HCT116 (cell line): ENCODE measurements around the gene MIPEP. TPM values are rescaled to one million over a fixed set of nuclear protein-coding genes. Genes with fewer than 3 reads are reported as not detected.

Source experiments
- ATAC-seq: fragments of 200-7000 bp; cut with Tn5 transposase; 2 replicates; pipeline ENCODE4 v1.9.1; 2020; ENCODE audit warnings: mild to moderate bottlenecking, moderate library complexity
- BruUV-seq: library from RNA; stranded (reverse); fragments of 400-500 nt; replicated peaks from 2 replicates; lab custom pipeline; 2021; lab: Mats Ljungman, UMichigan
- CTCF ChIA-PET: fragments of 300-600 bp; sonication (Branson Sonifier 250); formaldehyde crosslinking; loops from one replicate; lab custom pipeline; 2021; ENCODE audit warnings: antibody characterized with exemption; lab: Charles Lee
- POLR2A ChIA-PET: fragments of 300-600, 350-600 bp; sonication (Branson Sonifier 250); formaldehyde crosslinking; loops from one replicate; lab custom pipeline; 2021; ENCODE audit warnings: antibody characterized with exemption; lab: Charles Lee
- RAD21 ChIA-PET, 2 experiments: fragments of 300-600 bp; sonication (Branson Sonifier 250); formaldehyde crosslinking; loops; one replicate each; lab custom pipeline; 2023; ENCODE audit warnings: low total read pairs in 2 of 2; ENCODE audit not compliant: uncharacterized antibody in 2 of 2, unreplicated experiment in 2 of 2, low non-redundant PET in 1 of 2; lab: Charles Lee
- DNase-seq: peaks from one replicate; pipeline ENCODE4 v3.0.0-alpha.2; 2010; ENCODE audit warnings: low read depth, low spot score
- H2AFZ ChIP-seq: fragments of 200-600 bp; shearing (Covaris generic), sonication (generic); 2 replicates; pipeline ENCODE4 v1.6.1; 2017; ENCODE audit warnings: low read depth, mixed run types, mixed read lengths, antibody characterized with exemption, low read length; ENCODE audit not compliant: poor library complexity, severe bottlenecking
- H3K27ac ChIP-seq: 2 replicates; pipeline ENCODE4 v1.5.1; 2012; ENCODE audit warnings: low read depth, low read length
- H3K27me3 ChIP-seq: fragments of 200-600 bp; sonication (generic); 2 replicates; pipeline ENCODE4 v1.6.1; 2016; ENCODE audit warnings: mixed run types, low read length, mixed read lengths; ENCODE audit not compliant: insufficient read depth
- H3K36me3 ChIP-seq, 2 experiments: fragments of 200-500 bp in 1 of 2; fragments of 200-600 bp in 1 of 2; sonication (Bioruptor generic) in 1 of 2; sonication (generic) in 1 of 2; 2 replicates each; pipeline versions ENCODE4 v1.5.1 to v1.6.1; 2014 to 2016; ENCODE audit warnings: low read length in 2 of 2, inconsistent platforms in 1 of 2, mixed read lengths in 1 of 2, mixed run types in 1 of 2; ENCODE audit not compliant: insufficient read depth in 2 of 2, control insufficient read depth in 1 of 2
- H3K4me1 ChIP-seq, 2 experiments: fragments of 200-600 bp in 1 of 2; sonication (generic) in 1 of 2; 2 replicates each; pipeline versions ENCODE4 v1.5.1 to v1.6.1; 2012 to 2017; ENCODE audit warnings: low read length in 2 of 2, inconsistent platforms in 1 of 2, mild to moderate bottlenecking in 1 of 2, mixed read lengths in 1 of 2, mixed run types in 1 of 2, moderate library complexity in 1 of 2; ENCODE audit not compliant: insufficient read depth in 2 of 2, control insufficient read depth in 1 of 2
- H3K4me2 ChIP-seq: fragments of 200-600 bp; sonication (generic); 2 replicates; pipeline ENCODE4 v1.6.1; 2017; ENCODE audit warnings: mixed run types, low read length, mixed read lengths
- H3K4me3 ChIP-seq, 2 experiments: fragments of 200-600 bp in 1 of 2; sonication (generic) in 1 of 2; replicated peaks in 1 of 2; 2 replicates each; pipeline ENCODE4 v1.5.1; 2011 to 2016; ENCODE audit warnings: low read length in 2 of 2, control low read depth in 1 of 2, low read depth in 1 of 2, mild to moderate bottlenecking in 1 of 2, mixed read lengths in 1 of 2, mixed run types in 1 of 2
- H3K79me2 ChIP-seq: fragments of 200-600 bp; sonication (generic); 2 replicates; pipeline ENCODE4 v1.6.1; 2017; ENCODE audit warnings: mild to moderate bottlenecking, mixed run types, low read length, moderate library complexity, mixed read lengths; ENCODE audit not compliant: insufficient read depth
- H3K9ac ChIP-seq: fragments of 200-600 bp; sonication (generic); 2 replicates; pipeline ENCODE4 v1.6.1; 2016; ENCODE audit warnings: low read length, mixed read lengths
- H3K9me2 ChIP-seq: fragments of 200-600 bp; sonication (generic), shearing (Covaris generic); 2 replicates; pipeline ENCODE4 v1.6.1; 2017; ENCODE audit warnings: mixed run types, mild to moderate bottlenecking, moderate library complexity; ENCODE audit not compliant: insufficient read depth
- H3K9me3 ChIP-seq, 2 experiments: fragments of 200-500 bp in 1 of 2; fragments of 200-600 bp in 1 of 2; sonication (Bioruptor generic) in 1 of 2; sonication (generic) in 1 of 2; 2 replicates each; pipeline ENCODE4 v1.6.1; 2014 to 2017; ENCODE audit warnings: low read length in 2 of 2, mixed read lengths in 2 of 2, inconsistent platforms in 1 of 2, low read depth in 1 of 2, mild to moderate bottlenecking in 1 of 2, mixed run types in 1 of 2, moderate library complexity in 1 of 2; ENCODE audit not compliant: control insufficient read depth in 1 of 2, insufficient read depth in 1 of 2
- H4K20me1 ChIP-seq: fragments of 200-600 bp; sonication (generic), shearing (Covaris generic); 2 replicates; pipeline ENCODE4 v1.6.1; 2017; ENCODE audit warnings: mixed run types, mild to moderate bottlenecking, moderate library complexity; ENCODE audit not compliant: insufficient read depth
- CBX3 ChIP-seq: IDR thresholded peaks from 2 replicates; pipeline ENCODE4 v1.6.1; 2012; ENCODE audit warnings: low read depth
- CEBPB ChIP-seq: IDR thresholded peaks from 2 replicates; pipeline ENCODE4 v1.6.1; 2012; ENCODE audit warnings: low read depth
- POLR2A ChIP-seq: IDR thresholded peaks from 2 replicates; pipeline ENCODE4 v1.7.0; 2011; ENCODE audit warnings: borderline replicate concordance; ENCODE audit not compliant: insufficient read depth, insufficient read length; ENCODE audit errors: extremely low read depth
- SIN3A ChIP-seq: IDR thresholded peaks from 2 replicates; pipeline ENCODE4 v1.6.1; 2012; ENCODE audit warnings: low read depth
- SRF ChIP-seq: IDR thresholded peaks from 2 replicates; pipeline ENCODE4 v1.6.1; 2012; ENCODE audit warnings: low read depth
- ZFX ChIP-seq: fragments of 450-650 bp; IDR thresholded peaks from 2 replicates; pipeline ENCODE4 v1.6.1; 2017
- ZNF274 ChIP-seq: fragments of 200-500 bp; sonication (Bioruptor generic); IDR thresholded peaks from 2 replicates; pipeline ENCODE4 v1.6.1; 2014; ENCODE audit warnings: mild to moderate bottlenecking, low read depth, low read length, inconsistent platforms
- intact Hi-C: fragments of 100-400 bp; cut with micrococcal nuclease; formaldehyde crosslinking; loops from 2 replicates; pipeline ENCODE4 v1.10.0; 2022
- total RNA-seq: library from RNA; stranded (reverse); gene quantifications from one replicate; pipeline ENCODE4 v1.2.1, GENCODE V29; 2021; ENCODE audit not compliant: unreplicated experiment
- TF ChIP-seq, protein P1 (sequence below), 3 experiments: fragments of 200-600 bp in 1 of 3; sonication (generic) in 1 of 3; IDR thresholded peaks in 2 of 3; conservative IDR thresholded peaks in 1 of 3; 2 replicates each; pipeline ENCODE4 v1.5.1; 2012 to 2017; ENCODE audit warnings: low read depth in 2 of 3, low read length in 2 of 3, antibody characterized with exemption in 1 of 3, borderline replicate concordance in 1 of 3, control low read depth in 1 of 3, mild to moderate bottlenecking in 1 of 3, mixed read lengths in 1 of 3, mixed run types in 1 of 3, moderate library complexity in 1 of 3; ENCODE audit not compliant: insufficient read depth in 1 of 3

Gene MIPEP
- total RNA-seq, 1 experiment from 2014 or later: 33.3 TPM

DNA sequence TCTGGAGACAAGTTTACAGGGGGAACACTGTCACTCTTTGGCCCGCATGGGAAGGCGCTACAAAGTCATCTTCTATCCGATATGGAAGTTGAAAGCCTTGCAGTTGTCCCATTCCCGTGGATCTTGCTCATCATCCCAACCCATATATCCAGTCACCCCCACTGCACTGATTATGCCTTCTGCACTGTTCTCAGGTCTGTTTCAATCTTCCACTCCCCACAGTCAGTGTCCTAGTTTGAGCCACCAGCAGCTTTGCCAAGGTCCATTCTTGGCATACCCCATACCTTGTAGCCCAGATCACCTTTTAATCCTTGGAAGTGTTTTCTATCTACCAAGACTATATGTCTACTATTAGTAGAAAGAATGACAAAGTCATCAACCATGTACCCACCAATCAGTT lies 88.1 kb downstream of the MIPEP start:
- CTCF ChIA-PET: no interaction called here

DNA sequence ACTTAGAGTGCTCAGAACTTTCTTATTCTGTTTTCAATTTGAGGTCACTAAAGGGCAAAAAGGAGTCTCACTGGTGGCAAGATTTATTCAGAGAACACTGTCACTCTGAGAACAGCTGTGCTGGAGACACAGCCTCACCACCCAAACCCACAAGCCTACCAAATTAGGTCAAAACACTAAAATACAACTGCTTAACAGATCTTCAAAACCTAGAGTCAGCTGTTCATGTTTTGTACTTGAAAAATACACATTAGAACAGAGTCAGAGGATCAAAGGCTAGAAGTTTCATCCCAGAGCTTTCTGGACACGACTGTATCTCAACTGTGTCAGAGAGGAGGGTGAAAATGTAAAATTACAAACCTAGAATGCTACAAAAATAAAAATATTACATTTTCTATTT lies 89.3 kb downstream of the MIPEP start:
- Histone ChIP-seq H3K79me2 (no peaks in the 10 kb centered on the region), H3K4me3 (no peak overlapping the region), H4K20me1 (no peaks in the 10 kb centered on the region), H3K27me3 (no peaks in the 10 kb centered on the region), H3K36me3 (no peaks in the 10 kb centered on the region; a peak in 2 of 4 replicates), H2AFZ (no peak overlapping the region), H3K4me2 (no peak overlapping the region), H3K9me2 (no peaks in the 10 kb centered on the region), H3K9ac (no peak overlapping the region), H3K27ac (no peak overlapping the region), H3K9me3 (no peaks in the 10 kb centered on the region), H3K4me1 (peaks cover 1 to 10% of the 10 kb centered on the region in 2 experiments; a peak in 1 of 4 replicates)
- no peak for DNase-seq
- intact Hi-C loops: no loop called here
- RAD21 ChIA-PET: no interaction called here
- POLR2A ChIA-PET: no interaction called here
- no peak for TF ChIP-seq CEBPB
- no peak for TF ChIP-seq SRF
- TF ChIP-seq SIN3A: no peak
- TF ChIP-seq POLR2A: no peak
- TF ChIP-seq, protein P1, sequence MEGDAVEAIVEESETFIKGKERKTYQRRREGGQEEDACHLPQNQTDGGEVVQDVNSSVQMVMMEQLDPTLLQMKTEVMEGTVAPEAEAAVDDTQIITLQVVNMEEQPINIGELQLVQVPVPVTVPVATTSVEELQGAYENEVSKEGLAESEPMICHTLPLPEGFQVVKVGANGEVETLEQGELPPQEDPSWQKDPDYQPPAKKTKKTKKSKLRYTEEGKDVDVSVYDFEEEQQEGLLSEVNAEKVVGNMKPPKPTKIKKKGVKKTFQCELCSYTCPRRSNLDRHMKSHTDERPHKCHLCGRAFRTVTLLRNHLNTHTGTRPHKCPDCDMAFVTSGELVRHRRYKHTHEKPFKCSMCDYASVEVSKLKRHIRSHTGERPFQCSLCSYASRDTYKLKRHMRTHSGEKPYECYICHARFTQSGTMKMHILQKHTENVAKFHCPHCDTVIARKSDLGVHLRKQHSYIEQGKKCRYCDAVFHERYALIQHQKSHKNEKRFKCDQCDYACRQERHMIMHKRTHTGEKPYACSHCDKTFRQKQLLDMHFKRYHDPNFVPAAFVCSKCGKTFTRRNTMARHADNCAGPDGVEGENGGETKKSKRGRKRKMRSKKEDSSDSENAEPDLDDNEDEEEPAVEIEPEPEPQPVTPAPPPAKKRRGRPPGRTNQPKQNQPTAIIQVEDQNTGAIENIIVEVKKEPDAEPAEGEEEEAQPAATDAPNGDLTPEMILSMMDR (IDR thresholded peaks at IDR 0.05 in 2 of 3, conservative IDR thresholded peaks at IDR 0.05 in 1 of 3; ENCODE audit: borderline replicate concordance in 1 of 3, insufficient read depth in 1 of 3, low read depth in 2 of 3, low read length in 2 of 3): no peak
- ATAC-seq: no peak
- no TSS peak for BruUV-seq
- CTCF ChIA-PET: no interaction called here

More for the DNA sequence above, 88.1 kb downstream of the MIPEP start:
- DNase-seq (no peak), ATAC-seq (no peak)
- H3K4me3 ChIP-seq: no peak overlapping the region
- no peaks in the 10 kb centered on the region for H3K9me3 ChIP-seq
- TF ChIP-seq, protein P1 (IDR thresholded peaks at IDR 0.05 in 2 of 3, conservative IDR thresholded peaks at IDR 0.05 in 1 of 3; ENCODE audit: borderline replicate concordance in 1 of 3, insufficient read depth in 1 of 3, low read depth in 2 of 3, low read length in 2 of 3): no peak
- no peak for TF ChIP-seq ZFX
- no peak for TF ChIP-seq CBX3
- TF ChIP-seq ZNF274: no peak
- no peak overlapping the region for H2AFZ ChIP-seq
- H3K27me3 ChIP-seq: no peaks in the 10 kb centered on the region
- H3K27ac ChIP-seq: no peak overlapping the region
- H3K36me3 ChIP-seq: no peaks in the 10 kb centered on the region; a peak in 2 of 4 replicates
- no peaks in the 10 kb centered on the region for H3K9me2 ChIP-seq
- no TSS peak for BruUV-seq
- H4K20me1 ChIP-seq: no peaks in the 10 kb centered on the region
- no peaks in the 10 kb centered on the region for H3K79me2 ChIP-seq
- intact Hi-C loops: no loop called here
- no peaks in the 10 kb centered on the region for H3K4me1 ChIP-seq
- H3K4me2 ChIP-seq: no peak overlapping the region
- no peak overlapping the region for H3K9ac ChIP-seq
- RAD21 ChIA-PET: no interaction called here
- POLR2A ChIA-PET: no interaction called here
